IMR-90 (cell line): ENCODE measurements around the gene DVL1. TPM values are rescaled to one million over a fixed set of nuclear protein-coding genes. Genes with fewer than 3 reads are reported as not detected.

ENCODE experiments used
- ATAC-seq: fragments of 200-7000 bp; cut with Tn5 transposase; 2 replicates; pipeline ENCODE4 v1.9.1; 2020; ENCODE audit warnings: low read depth, mild to moderate bottlenecking, moderate library complexity
- BruUV-seq: library from RNA; stranded (reverse); fragments of 400-500 nt; replicated peaks from 2 replicates; lab custom pipeline; 2021; lab: Mats Ljungman, UMichigan
- CTCF ChIA-PET: fragments of 300-600 bp; formaldehyde crosslinking; extraction: SDS; loops from one replicate; lab custom pipeline; 2021; ENCODE audit warnings: antibody characterized with exemption; lab: Yijun Ruan, JAX
- POLR2A ChIA-PET: fragments of 300-600 bp; sonication (Branson Sonifier 250); formaldehyde crosslinking; loops from one replicate; lab custom pipeline; 2022; ENCODE audit warnings: antibody characterized with exemption; ENCODE audit not compliant: unreplicated experiment; lab: Charles Lee
- DNase-seq: peaks from one replicate; pipeline ENCODE4 v3.0.0; 2013
- H2AFZ ChIP-seq: replicated peaks from 2 replicates; pipeline ENCODE3; 2013; ENCODE audit warnings: low read length, mild to moderate bottlenecking; ENCODE audit not compliant: poor library complexity
- H2AK5ac ChIP-seq: 2 replicates; pipeline ENCODE4 v1.6.1; 2013; ENCODE audit warnings: low read depth, low read length, inconsistent platforms
- H2AK9ac ChIP-seq: replicated peaks from 2 replicates; pipeline ENCODE3; 2013; ENCODE audit warnings: mild to moderate bottlenecking, low read depth, low read length, moderate library complexity; ENCODE audit not compliant: poor library complexity
- H2BK120ac ChIP-seq: 2 replicates; pipeline ENCODE4 v1.6.1; 2013; ENCODE audit warnings: low read depth, low read length, inconsistent platforms
- H2BK15ac ChIP-seq: 3 replicates; pipeline ENCODE4 v1.6.1; 2013; ENCODE audit warnings: low read depth, low read length, inconsistent platforms
- H2BK20ac ChIP-seq: 2 replicates; pipeline ENCODE4 v1.6.1; 2013; ENCODE audit warnings: low read depth, mild to moderate bottlenecking, inconsistent platforms, low read length, moderate library complexity
- H2BK5ac ChIP-seq: 2 replicates; pipeline ENCODE4 v1.6.1; 2013; ENCODE audit warnings: mild to moderate bottlenecking, low read depth, low read length, inconsistent platforms; ENCODE audit not compliant: poor library complexity, severe bottlenecking
- H3K14ac ChIP-seq: replicated peaks from 2 replicates; pipeline ENCODE4 v1.6.1; 2013; ENCODE audit warnings: low read depth, low read length, inconsistent platforms
- H3K18ac ChIP-seq: 2 replicates; pipeline ENCODE4 v1.6.1; 2013; ENCODE audit warnings: low read depth, low read length, control low read depth
- H3K23ac ChIP-seq: 2 replicates; pipeline ENCODE4 v1.6.1; 2013; ENCODE audit warnings: low read depth, low read length, inconsistent platforms
- H3K27ac ChIP-seq: 2 replicates; pipeline ENCODE4 v1.5.1; 2013; ENCODE audit warnings: mild to moderate bottlenecking, control low read depth, low read length; ENCODE audit not compliant: insufficient read depth
- H3K27me3 ChIP-seq: 2 replicates; pipeline ENCODE4 v1.6.1; 2013; ENCODE audit warnings: low read length; ENCODE audit not compliant: control insufficient read depth, insufficient read depth
- H3K36me3 ChIP-seq: 2 replicates; pipeline ENCODE4 v1.6.1; 2013; ENCODE audit warnings: low read length, mixed read lengths; ENCODE audit not compliant: control insufficient read depth, insufficient read depth
- H3K4ac ChIP-seq: 2 replicates; pipeline ENCODE4 v1.6.1; 2013; ENCODE audit warnings: low read depth, low read length, inconsistent platforms
- H3K4me1 ChIP-seq: 2 replicates; pipeline ENCODE4 v1.6.1; 2013; ENCODE audit warnings: low read length, mixed read lengths; ENCODE audit not compliant: control insufficient read depth, insufficient read depth
- H3K4me2 ChIP-seq: 2 replicates; pipeline ENCODE4 v1.6.1; 2013; ENCODE audit warnings: low read depth, mild to moderate bottlenecking, control low read depth, low read length, moderate library complexity
- H3K4me3 ChIP-seq: 2 replicates; pipeline ENCODE4 v1.5.1; 2013; ENCODE audit warnings: low read depth, mild to moderate bottlenecking, control low read depth, low read length, moderate library complexity; ENCODE audit not compliant: insufficient read depth
- H3K56ac ChIP-seq: 2 replicates; pipeline ENCODE4 v1.6.1; 2013; ENCODE audit warnings: low read length, inconsistent platforms; ENCODE audit not compliant: insufficient read depth; ENCODE audit errors: extremely low read depth
- H3K79me1 ChIP-seq, 2 experiments: 2 replicates each; pipeline ENCODE4 v1.6.1; 2013; ENCODE audit warnings: low read length in 2 of 2, inconsistent platforms in 1 of 2, low read depth in 1 of 2
- H3K9ac ChIP-seq: 2 replicates; pipeline ENCODE4 v1.6.1; 2013; ENCODE audit warnings: low read depth, low read length, control low read depth
- H3K9me1 ChIP-seq: 2 replicates; pipeline ENCODE4 v1.6.1; 2013; ENCODE audit warnings: low read length, inconsistent platforms; ENCODE audit not compliant: insufficient read depth
- H3K9me3 ChIP-seq: 2 replicates; pipeline ENCODE4 v1.6.1; 2013; ENCODE audit warnings: low read length; ENCODE audit not compliant: control insufficient read depth, insufficient read depth
- H4K20me1 ChIP-seq: 2 replicates; pipeline ENCODE4 v1.6.1; 2013; ENCODE audit warnings: low read length, inconsistent platforms; ENCODE audit not compliant: insufficient read depth
- H4K5ac ChIP-seq: 2 replicates; pipeline ENCODE4 v1.6.1; 2013; ENCODE audit warnings: mild to moderate bottlenecking, low read depth, low read length, control low read depth
- H4K8ac ChIP-seq, 2 experiments: 2 replicates each; pipeline ENCODE4 v1.6.1; 2013; ENCODE audit warnings: low read depth in 2 of 2, low read length in 2 of 2, control low read depth in 1 of 2, inconsistent platforms in 1 of 2
- H4K91ac ChIP-seq: 2 replicates; pipeline ENCODE4 v1.6.1; 2013; ENCODE audit warnings: low read depth, low read length, inconsistent platforms; ENCODE audit not compliant: insufficient read depth
- FOS ChIP-seq: fragments of 150-350 bp; IDR thresholded peaks from 2 replicates; pipeline ENCODE4 v1.6.1; 2016; ENCODE audit warnings: low read depth, low read length
- RFX5 ChIP-seq: IDR thresholded peaks from 2 replicates; pipeline ENCODE4 v1.8.0; 2012; ENCODE audit warnings: low read depth, mild to moderate bottlenecking, low read length, moderate library complexity
- WGBS, 2 experiments: methylation state at CpG; one replicate each; pipeline versions ENCODE4 v1.1.5 to v1.1.7; 2013; ENCODE audit warnings: missing lambda C conversion rate in 2 of 2; ENCODE audit not compliant: insufficient read length in 1 of 2; ENCODE audit errors: extremely low coverage in 2 of 2; 5-methylcytosine and 5-hydroxymethylcytosine counted together
- dilution Hi-C: fragments of 300-500 bp; cut with HindIII; formaldehyde crosslinking; loops from one replicate; pipeline ENCODE4 v1.14.3; 2018; ENCODE audit warnings: low sequenced_read_pairs; ENCODE audit not compliant: unreplicated experiment
- in situ Hi-C: fragments of 300-500 bp; cut with MboI; formaldehyde crosslinking; loops from 3 replicates; pipeline ENCODE4 v1.14.3; 2019; ENCODE audit warnings: low sequenced_read_pairs, inconsistent platforms, mixed read lengths
- intact Hi-C: fragments of 100-400 bp; cut with micrococcal nuclease; formaldehyde crosslinking; loops from 2 replicates; pipeline ENCODE4 v1.10.0; 2022
- polyA plus RNA-seq, 3 experiments: library from polyadenylated mRNA; depleted of rRNA; stranded (reverse); fragments of >200 nt; gene quantifications; 2 replicates each; pipeline ENCODE4 v1.2.3, GENCODE V29; 2012; ENCODE audit warnings: low replicate concordance in 1 of 3
- total RNA-seq: library from RNA; depleted of rRNA; stranded (reverse); fragments of >200 nt; gene quantifications from 2 replicates; pipeline ENCODE4 v1.2.3, GENCODE V29; 2012

Gene DVL1
- total and polyA plus RNA-seq, 2 of the 4 experiments (the other 2 are of a cell fraction): 27.2 to 35.9 TPM

DNA sequence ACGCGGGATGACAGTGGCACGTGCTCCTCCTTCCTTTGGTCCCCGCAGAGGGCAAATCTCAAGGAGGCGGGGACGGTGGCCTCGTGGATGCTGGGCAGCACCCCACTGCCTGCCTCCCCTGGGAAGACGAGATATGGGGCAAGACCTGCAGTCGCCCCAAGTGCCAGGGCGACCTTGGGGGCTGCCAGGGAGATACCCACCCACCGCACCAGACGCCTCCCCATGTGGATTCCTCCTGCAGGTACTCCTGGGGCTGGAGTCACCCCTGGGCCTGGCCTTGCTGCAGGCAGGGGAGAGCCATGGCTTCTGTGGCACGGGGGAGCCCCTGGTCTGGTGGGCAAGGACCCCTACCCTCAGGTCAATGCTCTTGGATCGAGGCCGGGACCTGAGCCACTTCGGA is 31.6 kb upstream of the DVL1 start:
- in situ Hi-C loops: no loop called here
- no peak overlapping the region for H3K14ac ChIP-seq
- H2AK5ac ChIP-seq: no peak overlapping the region
- H3K27ac ChIP-seq: no peak overlapping the region
- no peak overlapping the region for H2BK120ac ChIP-seq
- 95% methylated on average over 8 of the region's 16 CpGs; no CpG with 5 or more reads in 1 of the 2 experiments for WGBS, 2 experiments
- H3K36me3 ChIP-seq: peaks cover 14% of the 10 kb centered on the region
- intact Hi-C loops: no loop called here
- no TSS peak for BruUV-seq
- H3K18ac ChIP-seq: no peak overlapping the region
- DNase-seq: no peak
- no peaks in the 10 kb centered on the region for H3K9me3 ChIP-seq
- no peak overlapping the region for H4K91ac ChIP-seq
- ATAC-seq: no peak
- H3K56ac ChIP-seq: no peak overlapping the region
- H3K23ac ChIP-seq: no peak overlapping the region
- TF ChIP-seq RFX5 (no peak), FOS (no peak)
- peaks cover 7 to 32% of the 10 kb centered on the region in 2 experiments for H3K79me1 ChIP-seq
- H2AFZ ChIP-seq: no peak overlapping the region
- no peak overlapping the region for H2BK15ac ChIP-seq
- no peak overlapping the region for H2BK20ac ChIP-seq
- H3K4me2 ChIP-seq: no peak overlapping the region
- no peak overlapping the region for H2BK5ac ChIP-seq
- peaks cover 4% of the 10 kb centered on the region; the same call in 1 of the 2 replicates for H3K9me1 ChIP-seq
- H4K20me1 ChIP-seq: peaks cover 11% of the 10 kb centered on the region
- dilution Hi-C loops: no loop called here
- H3K4me3 ChIP-seq: no peak overlapping the region
- H3K4ac ChIP-seq: no peak overlapping the region
- H3K27me3 ChIP-seq: no peaks in the 10 kb centered on the region
- H3K9ac ChIP-seq: no peak overlapping the region
- H4K5ac ChIP-seq: no peak overlapping the region
- CTCF ChIA-PET: no interaction called here
- no peak overlapping the region for H4K8ac ChIP-seq
- POLR2A ChIA-PET: no interaction called here
- H3K4me1 ChIP-seq: peaks cover 2% of the 10 kb centered on the region; the same call in 1 of the 2 replicates
- H2AK9ac ChIP-seq: no peak overlapping the region
